ENCODE results near the gene ANKH.

GRCh38 chr5:14893381-14893780 lies 21.8 kb upstream of the ANKH start:
- TF ChIP-seq CTCF (IDR thresholded peaks at IDR 0.05) (no peak), TEAD1 (CRISPR knock-in tag; IDR thresholded peaks at IDR 0.05) (no peak), NFYB (CRISPR knock-in tag; conservative IDR thresholded peaks at IDR 0.05; ENCODE audit: low read depth) (no peak), TCF7 (CRISPR knock-in tag; IDR thresholded peaks at IDR 0.05; ENCODE audit: low read depth) (no peak), NR2C2 (CRISPR knock-in tag; IDR thresholded peaks at IDR 0.05) (no peak), ZNF317 (CRISPR knock-in tag; IDR thresholded peaks at IDR 0.05; ENCODE audit: borderline replicate concordance, low read depth) (no peak)
- TF ChIP-seq, protein P1, sequence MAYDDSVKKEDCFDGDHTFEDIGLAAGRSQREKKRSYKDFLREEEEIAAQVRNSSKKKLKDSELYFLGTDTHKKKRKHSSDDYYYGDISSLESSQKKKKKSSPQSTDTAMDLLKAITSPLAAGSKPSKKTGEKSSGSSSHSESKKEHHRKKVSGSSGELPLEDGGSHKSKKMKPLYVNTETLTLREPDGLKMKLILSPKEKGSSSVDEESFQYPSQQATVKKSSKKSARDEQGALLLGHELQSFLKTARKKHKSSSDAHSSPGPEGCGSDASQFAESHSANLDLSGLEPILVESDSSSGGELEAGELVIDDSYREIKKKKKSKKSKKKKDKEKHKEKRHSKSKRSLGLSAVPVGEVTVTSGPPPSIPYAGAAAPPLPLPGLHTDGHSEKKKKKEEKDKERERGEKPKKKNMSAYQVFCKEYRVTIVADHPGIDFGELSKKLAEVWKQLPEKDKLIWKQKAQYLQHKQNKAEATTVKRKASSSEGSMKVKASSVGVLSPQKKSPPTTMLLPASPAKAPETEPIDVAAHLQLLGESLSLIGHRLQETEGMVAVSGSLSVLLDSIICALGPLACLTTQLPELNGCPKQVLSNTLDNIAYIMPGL (CRISPR knock-in tag; IDR thresholded peaks at IDR 0.05), result no peak
